ENCODE results near the gene DGCR6L.

DNA sequence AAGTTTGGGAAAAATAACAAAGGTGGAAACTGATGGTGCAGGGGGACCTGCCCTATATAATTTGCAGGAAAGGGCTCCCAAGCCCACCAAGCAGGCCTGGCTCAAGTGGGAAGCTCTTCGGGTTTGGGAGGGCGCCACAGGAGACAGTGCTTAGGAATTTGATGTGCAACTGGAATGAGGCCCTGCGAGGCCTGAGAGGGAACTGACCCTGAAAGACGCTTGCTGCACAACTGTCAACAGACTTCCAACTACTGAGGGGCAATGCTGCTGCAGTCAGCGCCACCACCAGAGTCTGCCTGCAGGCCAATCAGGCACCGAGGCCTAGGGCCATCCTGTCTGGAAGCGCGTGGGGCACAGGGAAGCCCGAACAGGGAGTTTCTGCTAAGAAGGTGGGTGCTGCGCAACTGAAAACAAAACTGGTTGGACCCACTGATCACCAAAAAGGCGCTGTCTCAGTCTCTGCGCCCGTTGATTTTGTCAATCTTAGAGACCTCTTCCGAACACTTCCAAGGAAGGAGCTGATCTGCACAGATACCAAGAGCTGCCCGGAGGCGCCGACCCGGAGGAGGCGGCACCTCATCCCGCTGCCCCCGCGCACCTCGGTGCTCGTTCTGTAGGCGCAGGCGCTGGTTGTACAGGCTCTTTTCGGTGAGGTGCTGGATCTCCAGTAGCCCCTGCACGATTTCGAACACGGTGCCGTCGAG is 667 bp downstream of the DGCR6L start:
- TF ChIP-seq POLR2A (IDR thresholded peaks at IDR 0.05; ENCODE audit: low read length) (no peak), GATA1 (IDR thresholded peaks at IDR 0.05; ENCODE audit: low read depth, low read length) (no peak)

All from erythroblast (primary cell).